ENCODE results near the gene THSD4. TPM values are rescaled to one million over a fixed set of nuclear protein-coding genes. Genes with fewer than 3 reads are reported as not detected.

The THSD4 gene
- total RNA-seq, 1 experiment from 2014 or later = 65.4 TPM

- ATAC-seq (no peak), DNase-seq (ENCODE audit: low read depth, low spot score) (no peak)
- CTCF ChIA-PET = interaction anchor here (0.6 kb wide), 1 partner anchor 18 kb away, joined by 4 read pairs; no protein-coding TSS in a partner anchor
- H3K4me1 ChIP-seq (ENCODE audit: control insufficient read depth, insufficient read depth, low read length) = no peaks in the 10 kb centered on the region
- intact Hi-C loops (cut with micrococcal nuclease; ENCODE audit: unreplicated experiment) = no loop called here
- in situ Hi-C loops (cut with HindIII; ENCODE audit: low pct_unique_long_range_greater_than_20kb, low sequenced_read_pairs) = no loop called here
- no TSS peak for BruUV-seq (replicated peaks)
- H3K4me3 ChIP-seq (ENCODE audit: low read depth in 2 of 2, low read length in 2 of 2) = no peak overlapping the region
- no peaks in the 10 kb centered on the region for H3K36me3 ChIP-seq (ENCODE audit: control insufficient read depth, insufficient read depth, low read length)
- H3K9me3 ChIP-seq (ENCODE audit: control insufficient read depth, insufficient read depth, low read depth, low read length) = no peaks in the 10 kb centered on the region
- H3K27me3 ChIP-seq (ENCODE audit: control insufficient read depth, insufficient read depth, low read length) = no peaks in the 10 kb centered on the region
- no peak overlapping the region for H3K27ac ChIP-seq (ENCODE audit: low read length)
- POLR2A ChIA-PET = no interaction called here
- no peak for TF ChIP-seq CTCF (IDR thresholded peaks at IDR 0.05)
- TF ChIP-seq TCF7L2 (IDR thresholded peaks at IDR 0.05; ENCODE audit: low read depth, low read length) = no peak
- no peak for TF ChIP-seq REST (IDR thresholded peaks at IDR 0.05; ENCODE audit: insufficient read depth in 1 of 2, low read depth in 2 of 2, low read length in 1 of 2)
- no peak for TF ChIP-seq SIN3A (IDR thresholded peaks at IDR 0.05; ENCODE audit: borderline replicate concordance, insufficient read depth, low read depth, low read length)
- no peak for TF ChIP-seq POLR2AphosphoS5 (IDR thresholded peaks at IDR 0.05; ENCODE audit: low read depth, low read length)
These were observed 447.0 kb downstream of the THSD4 start for GRCh38 chr15:71562251-71562650.

GRCh38 chr15:71564217-71564616 is 448.9 kb downstream of the THSD4 start:
- POLR2A ChIA-PET = no interaction called here
- Histone ChIP-seq H3K4me3 (ENCODE audit: low read depth in 2 of 2, low read length in 2 of 2) (no peak overlapping the region), H3K9me3 (ENCODE audit: control insufficient read depth, insufficient read depth, low read depth, low read length) (no peaks in the 10 kb centered on the region), H3K27ac (ENCODE audit: low read length) (no peak overlapping the region), H3K4me1 (ENCODE audit: control insufficient read depth, insufficient read depth, low read length) (no peaks in the 10 kb centered on the region), H3K36me3 (ENCODE audit: control insufficient read depth, insufficient read depth, low read length) (no peaks in the 10 kb centered on the region), H3K27me3 (ENCODE audit: control insufficient read depth, insufficient read depth, low read length) (no peaks in the 10 kb centered on the region)
- TF ChIP-seq REST (IDR thresholded peaks at IDR 0.05; ENCODE audit: insufficient read depth in 1 of 2, low read depth in 2 of 2, low read length in 1 of 2) (no peak), TCF7L2 (IDR thresholded peaks at IDR 0.05; ENCODE audit: low read depth, low read length) (no peak), POLR2AphosphoS5 (IDR thresholded peaks at IDR 0.05; ENCODE audit: low read depth, low read length) (no peak), CTCF (IDR thresholded peaks at IDR 0.05) (no peak), SIN3A (IDR thresholded peaks at IDR 0.05; ENCODE audit: borderline replicate concordance, insufficient read depth, low read depth, low read length) (no peak)
- DNase-seq (ENCODE audit: low read depth, low spot score) (no peak), ATAC-seq (no peak)
- CTCF ChIA-PET = no interaction called here
- in situ Hi-C loops (cut with HindIII; ENCODE audit: low pct_unique_long_range_greater_than_20kb, low sequenced_read_pairs) (no loop called here), intact Hi-C loops (cut with micrococcal nuclease; ENCODE audit: unreplicated experiment) (no loop called here)
- BruUV-seq (replicated peaks) = no TSS peak
